Natural killer cell (primary cell): ENCODE measurements around the gene SUN5. TPM values are rescaled to one million over a fixed set of nuclear protein-coding genes. Genes with fewer than 3 reads are reported as not detected.

Experiments used
- ATAC-seq, 3 donors: fragments of 150-1000 bp in 2 of 3; fragments of 200-7000 bp in 1 of 3; cut with Tn5 transposase; 1 replicate in 1 of 3; 2 replicates in 2 of 3; pipeline ENCODE4 v1.10.0; 2021; ENCODE audit warnings: mild to moderate bottlenecking in 2 of 3, moderate library complexity in 2 of 3
- DNase-seq, 2 donors: peaks; one replicate each; pipeline versions ENCODE4 v3.0.0 to v3.0.0-alpha.2; 2013 to 2021; ENCODE audit warnings: mixed read lengths in 1 of 2
- H3K27ac ChIP-seq: one replicate; pipeline ENCODE4 v1.5.1; 2013; ENCODE audit warnings: mild to moderate bottlenecking, low read length
- H3K27me3 ChIP-seq: one replicate; pipeline ENCODE4 v1.6.1; 2013; ENCODE audit warnings: low read length; ENCODE audit not compliant: control insufficient read depth, insufficient read depth
- H3K36me3 ChIP-seq: one replicate; pipeline ENCODE4 v1.6.1; 2013; ENCODE audit warnings: low read length; ENCODE audit not compliant: control insufficient read depth, insufficient read depth
- H3K4me1 ChIP-seq: one replicate; pipeline ENCODE4 v1.6.1; 2013; ENCODE audit warnings: low read length; ENCODE audit not compliant: control insufficient read depth, insufficient read depth
- H3K4me3 ChIP-seq: one replicate; pipeline ENCODE4 v1.5.1; 2013; ENCODE audit warnings: low read length
- H3K9me3 ChIP-seq: one replicate; pipeline ENCODE4 v1.6.1; 2013; ENCODE audit warnings: low read length; ENCODE audit not compliant: control insufficient read depth, insufficient read depth
- H3K27ac Mint-ChIP-seq, 2 donors: one replicate each; pipeline ENCODE4 v1.8.0; 2022; ENCODE audit warnings: mild to moderate bottlenecking in 2 of 2, mixed read lengths in 2 of 2, moderate library complexity in 1 of 2
- H3K27me3 Mint-ChIP-seq, 2 donors: one replicate each; pipeline ENCODE4 v1.8.0; 2022; ENCODE audit warnings: low read depth in 2 of 2, mixed read lengths in 2 of 2
- H3K36me3 Mint-ChIP-seq: one replicate; pipeline ENCODE4 v1.8.0; 2022; ENCODE audit warnings: mixed read lengths
- H3K4me1 Mint-ChIP-seq, 2 donors: one replicate each; pipeline ENCODE4 v1.8.0; 2022; ENCODE audit warnings: mixed read lengths in 2 of 2
- H3K4me3 Mint-ChIP-seq: one replicate; pipeline ENCODE4 v1.8.0; 2022; ENCODE audit warnings: mild to moderate bottlenecking, moderate library complexity, mixed read lengths
- H3K9me3 Mint-ChIP-seq, 2 donors: one replicate each; pipeline ENCODE4 v1.8.0; 2022; ENCODE audit warnings: mixed read lengths in 2 of 2
- CTCF ChIP-seq: fragments of 200-600 bp; IDR thresholded peaks from one replicate; pipeline ENCODE4 v1.8.0; 2022; ENCODE audit warnings: antibody characterized with exemption
- WGBS: methylation state at CpG from one replicate; pipeline ENCODE4 v1.1.7; 2013; ENCODE audit warnings: missing lambda C conversion rate; ENCODE audit not compliant: insufficient coverage; 5-methylcytosine and 5-hydroxymethylcytosine counted together
- intact Hi-C: fragments of 100-400 bp; cut with micrococcal nuclease; formaldehyde crosslinking; loops from one replicate; pipeline ENCODE4 v1.14.2; 2022
- total RNA-seq, 4 donors: library from RNA; stranded (reverse); fragments of 120-200 nt in 1 of 4; gene quantifications; one replicate each; pipeline versions ENCODE4 v1.2.3 to v1.2.4, GENCODE V29; 2013 to 2022

Gene SUN5
- total RNA-seq, 3 donors from 2014 or later (not counting 1 experiment from before 2014, with no cell fraction given): not detected

GRCh38 chr20:33030569-33030968 is 26.3 kb upstream of the SUN5 start:
- Histone ChIP-seq H3K27ac (no peak overlapping the region), H3K4me3 (no peak overlapping the region), H3K9me3 (no peaks in the 10 kb centered on the region), H3K36me3 (no peaks in the 10 kb centered on the region), H3K27me3 (no peaks in the 10 kb centered on the region), H3K4me1 (no peaks in the 10 kb centered on the region)
- WGBS: 88% methylated on average over 6 of the region's 6 CpGs
- no peak for ATAC-seq
- H3K27ac Mint-ChIP-seq: no peak overlapping the region
- no peak for DNase-seq
- no peak for TF ChIP-seq CTCF
- intact Hi-C loops: no loop called here
- H3K9me3 Mint-ChIP-seq: no peaks in the 10 kb centered on the region
- H3K4me1 Mint-ChIP-seq: no peaks in the 10 kb centered on the region
- no peak overlapping the region for H3K4me3 Mint-ChIP-seq
- H3K36me3 Mint-ChIP-seq: no peaks in the 10 kb centered on the region
- H3K27me3 Mint-ChIP-seq: no peaks in the 10 kb centered on the region

GRCh38 chr20:33030076-33030475 is 25.8 kb upstream of the SUN5 start:
- no peak overlapping the region for H3K27ac ChIP-seq

GRCh38 chr20:33028875-33029274 is 24.6 kb upstream of the SUN5 start:
- H3K27me3 ChIP-seq: no peaks in the 10 kb centered on the region
- ATAC-seq (no peak), DNase-seq (no peak)
- H3K4me1 ChIP-seq: no peaks in the 10 kb centered on the region
- H3K36me3 ChIP-seq: no peaks in the 10 kb centered on the region
- no peaks in the 10 kb centered on the region for H3K9me3 ChIP-seq
- Mint-ChIP-seq H3K9me3 (no peaks in the 10 kb centered on the region), H3K27ac (no peak overlapping the region), H3K27me3 (no peaks in the 10 kb centered on the region), H3K4me1 (no peaks in the 10 kb centered on the region), H3K4me3 (no peak overlapping the region), H3K36me3 (no peaks in the 10 kb centered on the region)
- no peak overlapping the region for H3K27ac ChIP-seq
- H3K4me3 ChIP-seq: no peak overlapping the region
- 85% methylated on average over 7 of the region's 7 CpGs for WGBS
- intact Hi-C loops: no loop called here
- TF ChIP-seq CTCF: no peak

More at GRCh38 chr20:33030076-33030475, 25.8 kb upstream of the SUN5 start:
- H3K36me3 ChIP-seq: no peaks in the 10 kb centered on the region
- WGBS: 93% methylated on average over 9 of the region's 9 CpGs
- no peaks in the 10 kb centered on the region for H3K4me1 Mint-ChIP-seq
- H3K4me3 Mint-ChIP-seq: no peak overlapping the region
- H3K27me3 Mint-ChIP-seq: no peaks in the 10 kb centered on the region
- TF ChIP-seq CTCF: no peak
- ATAC-seq: no peak
- no peak for DNase-seq
- H3K36me3 Mint-ChIP-seq: no peaks in the 10 kb centered on the region
- no peaks in the 10 kb centered on the region for H3K9me3 ChIP-seq
- no peaks in the 10 kb centered on the region for H3K27me3 ChIP-seq
- no peaks in the 10 kb centered on the region for H3K4me1 ChIP-seq
- intact Hi-C loops: no loop called here
- H3K27ac Mint-ChIP-seq: no peak overlapping the region
- no peak overlapping the region for H3K4me3 ChIP-seq
- H3K9me3 Mint-ChIP-seq: no peaks in the 10 kb centered on the region
